Vagina (tissue), 2 donors: ENCODE results near the gene LRRC72.

Source experiments
- CTCF ChIP-seq, 3 experiments: fragments of 450-650 bp in 2 of 3; fragments of 200-600 bp in 1 of 3; sonication (generic) in 1 of 3; IDR thresholded peaks; one replicate each; pipeline ENCODE4 v1.5.1; 2017 to 2019; ENCODE audit warnings: antibody characterized with exemption in 3 of 3, mild to moderate bottlenecking in 2 of 3, moderate library complexity in 2 of 3
- POLR2A ChIP-seq, 2 donors: fragments of 450-650 bp; IDR thresholded peaks; one replicate each; pipeline ENCODE4 v1.6.1; 2017; ENCODE audit warnings: antibody characterized with exemption in 2 of 2, mild to moderate bottlenecking in 2 of 2, moderate library complexity in 2 of 2

- TF ChIP-seq CTCF (IDR thresholded peaks at IDR 0.05) (no peak), POLR2A (IDR thresholded peaks at IDR 0.05) (no peak)
These were observed 31.5 kb upstream of the LRRC72 start for GRCh38 chr7:16494955-16495719.
